SK-N-MC (cell line): ENCODE measurements around the gene LUZP2.

Experiments used
- EZH2 ChIP-seq: fragments of 200-600 bp; sonication (generic); IDR thresholded peaks from one replicate; pipeline ENCODE4 v1.6.1; 2017; ENCODE audit warnings: antibody characterized with exemption
- FOXP2 ChIP-seq: optimal IDR thresholded peaks from 2 replicates; pipeline ENCODE3; 2011; ENCODE audit warnings: mild to moderate bottlenecking, moderate library complexity; ENCODE audit not compliant: insufficient read depth; ENCODE audit errors: extremely low read length, control extremely low read depth
- POLR2AphosphoS5 ChIP-seq: IDR thresholded peaks from 2 replicates; pipeline ENCODE4 v1.6.1; 2012; ENCODE audit warnings: mild to moderate bottlenecking, low read depth, low read length, borderline replicate concordance

- TF ChIP-seq EZH2 (no peak), POLR2AphosphoS5 (no peak), FOXP2 (no peak)
Measured at GRCh38 chr11:24679821-24680351, 183.0 kb downstream of the LUZP2 start.
